Peyer's patch (tissue), 4 donors: ENCODE results near the gene PAM.

Source experiments
- POLR2A ChIP-seq, 2 donors: fragments of 450-650 bp; IDR thresholded peaks; one replicate each; pipeline ENCODE4 v1.5.1; 2017; ENCODE audit warnings: antibody characterized with exemption in 2 of 2, mild to moderate bottlenecking in 2 of 2, moderate library complexity in 2 of 2
- TF ChIP-seq, protein P1 (sequence below), 6 experiments: fragments of 450-650 bp in 4 of 6; fragments of 200-600 bp in 2 of 6; sonication (generic) in 1 of 6; IDR thresholded peaks; one replicate each; pipeline ENCODE4 v1.5.1; 2017 to 2019; ENCODE audit warnings: antibody characterized with exemption in 6 of 6, mild to moderate bottlenecking in 3 of 6, moderate library complexity in 1 of 6

DNA sequence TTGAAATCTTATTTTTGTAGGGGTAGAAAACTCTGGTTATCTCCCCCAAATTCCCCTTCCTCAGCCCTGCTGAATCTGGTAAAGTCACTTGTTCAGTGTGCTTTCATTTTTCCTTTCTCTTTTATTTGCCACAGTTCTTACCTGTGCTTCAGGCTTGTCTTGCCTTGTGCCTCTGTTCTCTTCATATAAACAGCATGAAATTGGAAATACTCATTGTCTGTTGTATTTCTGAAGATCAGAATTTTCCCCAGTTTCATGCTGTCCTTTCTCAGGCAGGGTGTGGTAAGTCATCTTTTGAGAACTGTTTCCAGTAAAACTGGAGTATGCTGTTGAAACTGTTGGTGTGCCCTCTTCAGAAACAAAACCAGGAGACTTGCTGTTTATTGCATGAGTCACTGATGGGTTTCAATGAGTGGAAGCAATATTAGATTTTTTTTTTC is 7.0 kb downstream of the PAM start:
- TF ChIP-seq, protein P1, sequence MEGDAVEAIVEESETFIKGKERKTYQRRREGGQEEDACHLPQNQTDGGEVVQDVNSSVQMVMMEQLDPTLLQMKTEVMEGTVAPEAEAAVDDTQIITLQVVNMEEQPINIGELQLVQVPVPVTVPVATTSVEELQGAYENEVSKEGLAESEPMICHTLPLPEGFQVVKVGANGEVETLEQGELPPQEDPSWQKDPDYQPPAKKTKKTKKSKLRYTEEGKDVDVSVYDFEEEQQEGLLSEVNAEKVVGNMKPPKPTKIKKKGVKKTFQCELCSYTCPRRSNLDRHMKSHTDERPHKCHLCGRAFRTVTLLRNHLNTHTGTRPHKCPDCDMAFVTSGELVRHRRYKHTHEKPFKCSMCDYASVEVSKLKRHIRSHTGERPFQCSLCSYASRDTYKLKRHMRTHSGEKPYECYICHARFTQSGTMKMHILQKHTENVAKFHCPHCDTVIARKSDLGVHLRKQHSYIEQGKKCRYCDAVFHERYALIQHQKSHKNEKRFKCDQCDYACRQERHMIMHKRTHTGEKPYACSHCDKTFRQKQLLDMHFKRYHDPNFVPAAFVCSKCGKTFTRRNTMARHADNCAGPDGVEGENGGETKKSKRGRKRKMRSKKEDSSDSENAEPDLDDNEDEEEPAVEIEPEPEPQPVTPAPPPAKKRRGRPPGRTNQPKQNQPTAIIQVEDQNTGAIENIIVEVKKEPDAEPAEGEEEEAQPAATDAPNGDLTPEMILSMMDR (IDR thresholded peaks at IDR 0.05), result no peak
- TF ChIP-seq POLR2A (IDR thresholded peaks at IDR 0.05), result no peak
